IPS DF 6.9 (cell line): Measurements from ENCODE around the gene ULBP2.
"Not testable (repeated sequence)": the region's sequence is repeated elsewhere in the genome, so short reads cannot be mapped to it uniquely, and the experiment has no call there.

Experiments
- DNase-seq: peaks from one replicate; pipeline ENCODE4 v3.0.0-alpha.2; 2013; ENCODE audit warnings: low read depth, low spot score
- H3K27ac ChIP-seq: one replicate; pipeline ENCODE4 v1.5.1; 2013; ENCODE audit warnings: low read length, control low read depth
- H3K27me3 ChIP-seq: 2 replicates; pipeline ENCODE4 v1.6.1; 2013; ENCODE audit warnings: mild to moderate bottlenecking, low read length; ENCODE audit not compliant: control insufficient read depth, insufficient read depth
- H3K36me3 ChIP-seq: 2 replicates; pipeline ENCODE4 v1.6.1; 2013; ENCODE audit warnings: low read length; ENCODE audit not compliant: control insufficient read depth, insufficient read depth
- H3K4me1 ChIP-seq: 2 replicates; pipeline ENCODE4 v1.6.1; 2013; ENCODE audit warnings: low read length; ENCODE audit not compliant: control insufficient read depth, insufficient read depth
- H3K4me3 ChIP-seq: 2 replicates; pipeline ENCODE4 v1.5.1; 2013; ENCODE audit warnings: mild to moderate bottlenecking, low read length
- H3K9me3 ChIP-seq: 2 replicates; pipeline ENCODE4 v1.6.1; 2013; ENCODE audit warnings: low read length, inconsistent platforms; ENCODE audit not compliant: control insufficient read depth, insufficient read depth
- WGBS: extraction: QIAGEN DNeasy Blood & Tissue Kit; methylation state at CpG from one replicate; pipeline ENCODE4 v1.1.7; 2013; ENCODE audit warnings: mixed read lengths, missing lambda C conversion rate; ENCODE audit not compliant: insufficient read length, insufficient coverage; 5-methylcytosine and 5-hydroxymethylcytosine counted together

The ULBP2 gene

GRCh38 chr6:149985481-149985937, 43.7 kb downstream of the ULBP2 start:
- Histone ChIP-seq H3K27me3 (peaks cover 79% of the 10 kb centered on the region), H3K27ac (no peak overlapping the region), H3K4me3 (no peak overlapping the region), H3K36me3 (no peaks in the 10 kb centered on the region), H3K4me1 (0 out of 2 replicates have a peak, but pooled peaks cover 6% of the 10 kb centered on the region), H3K9me3 (no peaks in the 10 kb centered on the region)
- no peak for DNase-seq
- WGBS = no CpG with 5 or more reads among the region's 5 CpGs

- Histone ChIP-seq H3K4me1 (0 out of 2 replicates have a peak, but pooled peaks cover 6% of the 10 kb centered on the region), H3K36me3 (no peaks in the 10 kb centered on the region), H3K4me3 (no peak overlapping the region), H3K27me3 (peaks cover 80% of the 10 kb centered on the region), H3K9me3 (no peaks in the 10 kb centered on the region), H3K27ac (no peak overlapping the region)
- DNase-seq = no peak
- WGBS = no CpG with 5 or more reads among the region's 2 CpGs
Observed at GRCh38 chr6:149987602-149988107, 45.8 kb downstream of the ULBP2 start.

- Histone ChIP-seq H3K27ac (no peak overlapping the region), H3K4me1 (0 out of 2 replicates have a peak, but pooled peaks cover 6% of the 10 kb centered on the region), H3K4me3 (no peak overlapping the region), H3K9me3 (no peaks in the 10 kb centered on the region), H3K27me3 (peaks cover 81% of the 10 kb centered on the region), H3K36me3 (no peaks in the 10 kb centered on the region)
- no CpG with 5 or more reads among the region's 17 CpGs for WGBS
- DNase-seq = no peak
Observed at GRCh38 chr6:149988550-149989346, 46.9 kb downstream of the ULBP2 start.

- H3K4me3 ChIP-seq = no peak overlapping the region
- no peak for DNase-seq
- H3K9me3 ChIP-seq = no peaks in the 10 kb centered on the region
- peaks cover 79% of the 10 kb centered on the region for H3K27me3 ChIP-seq
- H3K4me1 ChIP-seq = 0 out of 2 replicates have a peak, but pooled peaks cover 6% of the 10 kb centered on the region
- H3K36me3 ChIP-seq = no peaks in the 10 kb centered on the region
- H3K27ac ChIP-seq = no peak overlapping the region
- no CpG with 5 or more reads among the region's 32 CpGs for WGBS
Observed at GRCh38 chr6:149990212-149990660, 48.4 kb downstream of the ULBP2 start.

GRCh38 chr6:149990661-149991471, 49.1 kb downstream of the ULBP2 start:
- Histone ChIP-seq H3K4me1 (0 out of 2 replicates have a peak, but pooled peaks cover 6% of the 10 kb centered on the region), H3K27me3 (peaks cover 73% of the 10 kb centered on the region), H3K36me3 (no peaks in the 10 kb centered on the region), H3K4me3 (peak overlapping the region; percentile 7; the same call in 1 of the 2 replicates), H3K9me3 (no peaks in the 10 kb centered on the region), H3K27ac (no peak overlapping the region)
- no CpG with 5 or more reads among the region's 49 CpGs for WGBS
- DNase-seq = no peak

GRCh38 chr6:149991472-149991795, 49.6 kb downstream of the ULBP2 start:
- WGBS = no CpG with 5 or more reads among the region's 7 CpGs
- not testable (repeated sequence) for H3K36me3 ChIP-seq, H3K27ac ChIP-seq, H3K9me3 ChIP-seq, DNase-seq, H3K4me1 ChIP-seq, H3K4me3 ChIP-seq
- peaks cover 67% of the 10 kb centered on the region for H3K27me3 ChIP-seq

GRCh38 chr6:149991838-149992237, 50.0 kb downstream of the ULBP2 start:
- Histone ChIP-seq H3K27me3 (peaks cover 63% of the 10 kb centered on the region), H3K9me3 (no peaks in the 10 kb centered on the region), H3K4me1 (0 out of 2 replicates have a peak, but pooled peaks cover 6% of the 10 kb centered on the region), H3K27ac (no peak overlapping the region), H3K4me3 (no peak overlapping the region), H3K36me3 (no peaks in the 10 kb centered on the region)
- no peak for DNase-seq
- 100% methylated on average over 1 of the region's 4 CpGs for WGBS

- H3K27me3 ChIP-seq = peaks cover 36% of the 10 kb centered on the region
- WGBS = no CpG with 5 or more reads among the region's 6 CpGs
- H3K4me1 ChIP-seq = no peaks in the 10 kb centered on the region
- H3K27ac ChIP-seq = no peak overlapping the region
- no peaks in the 10 kb centered on the region for H3K9me3 ChIP-seq
- H3K36me3 ChIP-seq = no peaks in the 10 kb centered on the region
- DNase-seq = no peak
- no peak overlapping the region for H3K4me3 ChIP-seq
Observed at GRCh38 chr6:149995235-149995750, 53.5 kb downstream of the ULBP2 start.

- no peaks in the 10 kb centered on the region for H3K4me1 ChIP-seq
- H3K9me3 ChIP-seq = no peaks in the 10 kb centered on the region
- H3K27me3 ChIP-seq = peaks cover 30% of the 10 kb centered on the region
- no CpG with 5 or more reads among the region's 7 CpGs for WGBS
- H3K4me3 ChIP-seq = no peak overlapping the region
- no peak for DNase-seq
- H3K36me3 ChIP-seq = no peaks in the 10 kb centered on the region
- no peak overlapping the region for H3K27ac ChIP-seq
Observed at GRCh38 chr6:149995971-149996370, 54.2 kb downstream of the ULBP2 start.
